ENCODE results near the gene KIAA1549.

DNA sequence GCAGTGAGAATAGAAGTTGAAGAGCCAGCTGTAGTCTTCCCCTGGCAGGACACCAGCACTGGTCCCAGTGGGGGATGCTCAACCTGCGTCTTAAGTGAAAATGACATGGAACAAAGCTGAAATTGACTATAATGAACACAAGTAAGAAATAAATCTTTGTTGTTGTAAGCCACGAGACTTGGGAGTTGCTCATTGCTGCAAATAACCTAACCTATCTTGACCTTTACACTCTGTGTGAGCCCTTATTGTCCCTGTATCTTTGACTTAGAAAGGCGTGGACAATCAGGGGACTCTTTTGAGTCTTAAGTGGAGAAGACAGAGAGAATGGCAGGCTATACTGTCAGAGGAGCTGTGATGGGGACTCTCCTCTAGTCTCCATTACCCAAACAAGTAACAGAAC is 37.7 kb upstream of the KIAA1549 start:
- TF ChIP-seq CTCF (IDR thresholded peaks at IDR 0.05) (no peak), POLR2A (IDR thresholded peaks at IDR 0.05) (no peak)

Data from stomach (tissue), 4 donors.